ENCODE measurements around the gene KDM1B.

KDM1B gene

DNA sequence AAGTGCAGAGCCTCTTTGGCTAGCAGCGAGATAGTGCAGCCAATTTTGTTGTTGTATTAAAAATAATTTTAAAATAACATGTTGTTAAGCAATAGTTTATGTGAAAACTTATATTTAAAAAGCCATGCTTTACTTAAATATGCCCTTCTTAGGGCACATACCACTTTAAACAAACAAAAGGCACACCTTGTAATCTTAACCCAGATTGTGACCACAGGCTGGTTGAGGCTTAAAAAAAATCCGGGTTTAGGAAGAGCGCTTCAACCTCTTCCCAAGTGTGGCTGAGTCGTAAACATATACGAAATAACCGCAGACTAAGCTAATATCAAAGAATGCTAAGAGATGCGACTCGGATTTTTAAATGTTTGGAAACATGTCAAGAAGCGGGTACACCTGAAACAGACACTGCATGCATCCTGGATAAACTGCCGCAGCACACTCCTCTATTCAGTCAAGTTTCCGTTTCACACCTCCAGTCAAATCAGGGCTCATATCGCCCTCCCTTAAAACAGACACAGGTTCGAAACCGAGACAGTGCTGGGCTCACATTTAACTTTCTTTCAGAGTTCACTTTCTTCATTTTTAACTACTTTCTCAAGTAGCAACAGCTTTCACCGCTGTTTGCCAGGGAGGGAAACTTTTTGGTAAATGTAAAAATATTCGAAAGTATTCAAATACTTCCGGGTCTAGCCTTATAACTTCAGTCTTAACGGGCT lies 107.6 kb downstream of the KDM1B start:
- DNase-seq = peak; percentile 7 to 16 (median 11)

DNA sequence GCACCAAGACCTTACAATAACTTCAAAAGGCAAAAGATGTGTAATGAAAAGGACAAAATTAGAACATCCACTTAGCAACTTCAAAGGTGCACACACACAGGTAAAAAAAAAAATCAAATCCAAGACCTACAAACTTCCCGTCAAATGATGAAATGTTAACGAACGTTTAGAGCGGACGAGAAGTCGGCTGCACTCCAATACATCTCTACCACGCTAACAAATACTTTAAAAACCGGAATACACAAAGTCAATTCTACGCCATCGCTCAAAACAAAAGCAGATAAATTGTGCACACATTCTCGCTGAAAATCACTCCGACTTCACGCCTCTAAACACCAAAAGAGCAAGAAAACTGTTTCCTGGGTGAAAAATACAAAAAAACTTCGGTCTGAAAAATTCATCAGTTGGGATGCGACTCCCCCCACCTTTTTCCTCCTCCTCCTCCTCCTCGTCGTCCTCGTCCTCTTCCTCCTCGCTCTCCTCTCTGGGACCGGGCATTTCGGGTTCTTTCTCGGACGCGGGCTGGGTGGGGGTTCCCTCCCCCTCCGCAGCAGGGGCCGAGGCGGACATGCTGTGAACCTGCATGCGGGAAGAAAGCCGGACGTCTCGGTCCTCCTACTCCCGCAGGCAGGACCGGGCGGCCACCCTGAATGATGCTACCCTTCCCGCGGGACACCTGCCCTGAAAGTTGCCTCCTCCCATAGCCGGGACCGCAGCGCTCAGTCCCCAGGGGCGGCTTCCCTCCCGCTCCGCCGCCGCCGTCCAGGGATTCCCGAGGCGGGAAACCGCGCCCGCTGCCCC lies 108.4 kb downstream of the KDM1B start:
- DNase-seq = peak in 3 of 4 experiments; percentile 11 to 24 (median 17)

DNA sequence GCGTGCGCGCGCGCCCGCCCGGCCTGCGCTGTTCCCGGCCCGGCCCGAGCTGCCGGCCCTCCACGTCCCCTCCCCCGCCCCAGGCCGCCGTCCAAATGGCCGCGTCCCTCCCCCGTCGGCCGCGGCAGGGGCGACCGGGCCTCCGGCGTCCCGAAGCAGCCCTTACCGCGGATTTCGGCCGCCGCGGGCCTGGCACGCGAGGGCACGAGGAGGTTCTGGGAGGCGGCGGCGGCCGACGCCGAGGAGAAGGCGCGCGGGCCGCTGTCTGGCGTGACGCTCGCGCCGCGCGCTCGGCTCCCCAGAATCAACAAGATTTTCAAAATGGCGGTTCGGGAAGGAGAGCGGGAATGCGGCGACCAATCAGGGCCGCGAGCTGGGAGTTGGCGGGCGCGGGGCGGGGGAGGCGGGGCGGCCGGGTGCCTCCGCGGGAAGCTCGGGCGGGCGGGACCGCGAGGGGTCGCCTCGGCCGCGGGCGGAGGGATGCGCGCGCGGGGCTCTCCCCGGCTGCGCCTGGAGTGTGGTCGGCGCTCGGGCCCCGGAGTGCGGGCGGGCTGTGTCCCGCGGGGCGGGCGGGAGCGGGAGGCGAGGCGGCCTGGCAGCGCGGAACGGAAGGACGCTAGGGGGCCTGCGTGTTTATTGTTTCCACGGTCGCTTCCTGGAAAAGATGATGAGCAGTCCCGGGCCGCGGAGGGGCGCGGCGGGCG lies 109.1 kb downstream of the KDM1B start, which contains the start of gene DEK:
TSS of gene DEK (minus strand) at position 312 of the 704 bp plus-strand sequence. CDS start 543 bp downstream, outside the sequence.
- DNase-seq = peak; percentile 84 to 94 (median 90)

DNA sequence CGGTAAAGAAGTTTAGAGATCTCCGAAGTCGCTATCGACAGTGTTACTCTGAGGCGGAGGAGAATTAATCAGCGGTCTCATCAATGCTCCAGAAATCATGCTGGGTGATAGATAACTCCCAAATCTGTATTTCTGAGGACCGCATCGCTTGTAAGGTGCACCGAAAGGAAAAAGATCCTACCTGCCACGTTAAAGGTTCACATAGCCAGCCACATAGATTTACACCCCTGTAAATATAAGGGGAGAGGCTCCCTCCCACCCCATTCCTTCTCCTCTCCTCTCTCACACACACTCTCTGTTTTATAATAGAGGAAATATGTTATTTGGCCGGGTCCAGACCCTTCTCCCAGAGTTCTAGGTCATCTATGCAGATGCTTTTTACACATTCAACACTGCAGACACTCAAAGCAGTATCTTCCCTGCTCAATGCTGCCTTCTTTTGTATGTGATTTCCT lies 109.7 kb downstream of the KDM1B start:
- peak in 2 of 4 experiments; percentile 4 to 7 for DNase-seq

DNA sequence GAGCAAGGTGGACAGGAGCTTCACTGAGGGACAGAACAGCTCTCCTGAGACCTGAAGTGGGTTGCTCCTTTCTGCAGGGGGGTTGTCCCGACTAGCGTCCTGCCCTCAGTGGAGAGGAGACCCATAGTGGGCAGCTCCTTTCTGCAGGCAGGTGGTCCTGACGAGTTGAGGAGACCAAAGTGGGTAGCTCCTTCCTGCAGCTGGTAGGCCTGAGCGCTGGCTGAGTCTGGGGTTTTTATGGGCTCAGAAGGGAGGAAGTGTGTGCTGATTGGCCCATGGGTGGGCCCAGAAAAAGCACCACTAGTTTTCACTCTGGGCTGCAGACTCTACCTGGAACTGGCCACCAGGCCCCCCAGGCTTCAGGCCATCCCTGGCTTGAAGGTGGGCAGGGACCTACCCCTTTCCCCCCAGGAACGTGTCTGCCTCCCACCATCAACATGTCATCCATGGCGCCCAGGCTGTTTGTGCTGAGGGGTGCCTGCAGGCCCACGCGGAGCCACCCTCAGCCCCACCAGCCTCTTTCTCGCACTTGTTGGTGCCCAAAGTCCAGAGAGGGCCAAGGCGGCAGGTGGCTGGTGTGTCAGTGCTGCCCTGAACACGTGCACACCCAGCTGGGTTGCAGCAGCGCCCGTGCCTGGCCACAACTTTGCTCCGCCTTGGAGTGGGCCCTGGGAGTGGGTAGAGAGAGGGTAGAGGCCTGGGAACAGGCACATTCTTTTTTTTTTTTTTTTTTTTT lies 110.7 kb downstream of the KDM1B start:
- no peak for DNase-seq

DNA sequence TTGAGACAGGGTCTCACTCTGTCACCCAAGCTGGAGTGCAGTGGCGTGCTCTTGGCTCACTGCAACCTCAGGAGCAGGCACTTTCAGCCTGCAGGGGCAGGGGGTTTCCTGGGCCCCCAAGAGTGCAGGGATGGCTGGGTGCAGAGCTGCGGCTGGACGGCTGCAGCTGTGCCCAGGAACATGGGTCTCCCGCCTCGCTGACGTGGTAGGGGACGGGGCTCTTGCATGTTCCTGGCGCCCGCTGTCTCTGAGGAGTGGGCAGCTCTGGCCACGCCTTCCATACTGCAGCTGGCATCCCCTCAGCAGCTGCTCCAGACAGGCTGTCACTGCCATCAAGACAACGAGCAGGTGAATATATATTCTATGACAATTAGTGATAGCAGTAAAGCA lies 111.3 kb downstream of the KDM1B start:
- no peak for DNase-seq

DNA sequence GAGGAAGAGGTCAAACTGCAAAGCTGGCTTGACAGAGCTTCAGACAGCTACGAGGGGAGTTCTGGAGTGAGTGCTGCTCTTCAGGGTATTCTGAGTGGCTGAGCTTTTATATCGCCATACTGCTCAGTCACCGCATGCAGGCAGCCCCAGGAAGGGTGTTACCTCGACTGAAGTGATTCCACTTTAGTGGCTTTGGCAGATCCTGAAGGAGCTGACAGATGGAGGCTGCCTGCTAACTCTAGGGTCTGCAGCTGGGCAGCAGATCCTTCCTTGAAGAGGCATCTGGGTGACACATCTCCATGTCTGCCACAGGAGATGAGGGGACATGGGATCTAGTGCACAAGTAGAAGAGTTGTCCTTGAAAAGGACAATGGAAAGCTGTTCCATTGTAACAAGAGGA lies 112.8 kb downstream of the KDM1B start:
- no peak for DNase-seq

DNA sequence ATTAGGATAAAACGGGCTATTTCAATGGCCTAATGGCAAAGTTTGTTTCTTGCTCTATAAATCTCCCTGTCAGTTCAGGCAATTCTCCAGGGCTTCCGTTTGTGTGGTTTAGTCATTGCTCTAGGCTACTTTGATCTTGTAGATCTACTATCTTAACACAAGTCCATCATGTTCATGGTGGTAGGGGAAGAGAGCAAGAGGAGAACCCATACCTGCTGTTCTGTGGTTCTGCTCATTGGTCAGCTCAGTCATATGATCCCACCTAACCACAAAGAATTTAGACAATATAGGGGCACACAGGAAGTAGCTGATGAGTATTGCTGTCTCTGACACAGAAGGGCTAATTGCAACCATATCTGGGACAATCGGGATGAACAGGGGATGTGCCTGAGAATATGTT lies 114.0 kb downstream of the KDM1B start:
- no peak for DNase-seq

DNA sequence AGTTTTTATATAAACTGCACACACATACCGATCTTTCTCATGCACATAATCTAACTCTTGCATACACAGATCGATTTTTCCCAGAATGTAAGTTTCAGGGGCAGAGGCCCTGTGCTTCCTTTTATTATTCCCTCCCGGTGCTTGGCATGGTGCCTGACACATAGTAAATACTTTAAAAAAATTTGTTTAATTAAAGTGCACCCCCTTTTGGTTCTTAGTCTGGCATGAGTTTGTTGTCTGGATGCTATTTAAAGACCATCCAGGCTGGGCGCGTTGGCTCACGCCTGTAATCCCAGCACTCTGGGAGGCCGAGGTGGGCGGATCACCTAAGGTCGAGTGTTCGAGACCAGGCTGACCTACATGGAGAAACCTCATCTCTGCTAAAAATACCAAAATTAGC lies 114.5 kb downstream of the KDM1B start:
- no peak for DNase-seq

DNA sequence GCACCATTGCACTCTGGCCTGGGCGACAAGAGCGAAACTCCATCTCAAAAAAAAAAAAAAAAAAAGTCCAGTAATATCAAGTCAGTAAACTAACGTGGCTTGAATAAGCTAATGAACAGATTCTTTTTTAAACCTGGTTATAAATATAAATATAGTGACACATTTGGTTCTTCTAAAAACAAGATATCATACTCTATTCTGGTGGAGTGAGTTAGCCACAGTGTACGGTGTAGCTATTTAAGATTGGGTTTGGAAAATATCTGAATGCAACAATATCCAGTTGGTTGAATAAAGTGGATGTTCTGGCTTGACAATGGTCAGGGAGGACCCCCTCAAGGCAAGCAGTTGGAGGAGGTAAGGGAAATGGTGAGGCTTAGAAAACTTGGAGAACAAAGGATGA lies 115.0 kb downstream of the KDM1B start:
- DNase-seq = no peak

Data from suppressor macrophage (primary cell).